Neural progenitor cell (in vitro differentiated cells): ENCODE data around the gene MYO10.

Source experiments
- EZH2 ChIP-seq: fragments of 200-600 bp; sonication (generic); IDR thresholded peaks from 2 replicates; pipeline ENCODE4 v1.6.1; 2017; ENCODE audit warnings: antibody characterized with exemption, mild to moderate bottlenecking, moderate library complexity
- EZH2phosphoT487 ChIP-seq: fragments of 200-600 bp; sonication (generic); IDR thresholded peaks from 2 replicates; pipeline ENCODE4 v1.6.1; 2017; ENCODE audit warnings: antibody characterized with exemption
- TF ChIP-seq, protein P1 (sequence below): fragments of 200-600 bp; sonication (generic); IDR thresholded peaks from 2 replicates; pipeline ENCODE4 v1.5.1; 2017; ENCODE audit warnings: antibody characterized with exemption, mild to moderate bottlenecking

DNA sequence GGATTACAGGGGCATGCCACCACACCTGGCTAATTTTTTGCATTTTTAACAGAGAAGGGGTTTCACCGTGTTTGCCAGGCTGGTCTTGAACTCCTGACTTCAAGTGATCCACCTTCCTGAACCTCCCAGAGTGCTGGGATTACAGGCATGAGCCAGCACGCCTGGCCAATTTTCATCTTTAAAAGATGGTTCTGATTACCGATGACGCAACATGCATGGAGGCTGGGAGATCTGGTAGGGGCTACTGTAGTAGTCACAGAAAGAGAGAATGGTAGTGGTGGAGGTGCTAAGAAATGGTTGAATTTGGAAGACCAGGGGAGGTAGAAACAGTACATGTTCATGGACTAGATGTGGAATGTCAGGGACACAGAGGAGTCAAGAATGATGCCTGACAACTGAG lies 296.9 kb downstream of the MYO10 start:
- TF ChIP-seq, protein P1, sequence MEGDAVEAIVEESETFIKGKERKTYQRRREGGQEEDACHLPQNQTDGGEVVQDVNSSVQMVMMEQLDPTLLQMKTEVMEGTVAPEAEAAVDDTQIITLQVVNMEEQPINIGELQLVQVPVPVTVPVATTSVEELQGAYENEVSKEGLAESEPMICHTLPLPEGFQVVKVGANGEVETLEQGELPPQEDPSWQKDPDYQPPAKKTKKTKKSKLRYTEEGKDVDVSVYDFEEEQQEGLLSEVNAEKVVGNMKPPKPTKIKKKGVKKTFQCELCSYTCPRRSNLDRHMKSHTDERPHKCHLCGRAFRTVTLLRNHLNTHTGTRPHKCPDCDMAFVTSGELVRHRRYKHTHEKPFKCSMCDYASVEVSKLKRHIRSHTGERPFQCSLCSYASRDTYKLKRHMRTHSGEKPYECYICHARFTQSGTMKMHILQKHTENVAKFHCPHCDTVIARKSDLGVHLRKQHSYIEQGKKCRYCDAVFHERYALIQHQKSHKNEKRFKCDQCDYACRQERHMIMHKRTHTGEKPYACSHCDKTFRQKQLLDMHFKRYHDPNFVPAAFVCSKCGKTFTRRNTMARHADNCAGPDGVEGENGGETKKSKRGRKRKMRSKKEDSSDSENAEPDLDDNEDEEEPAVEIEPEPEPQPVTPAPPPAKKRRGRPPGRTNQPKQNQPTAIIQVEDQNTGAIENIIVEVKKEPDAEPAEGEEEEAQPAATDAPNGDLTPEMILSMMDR, result no peak
- TF ChIP-seq EZH2 (no peak), EZH2phosphoT487 (no peak)
